Loucy (cell line): ENCODE data around the gene TAF11L10.
"Not testable (repeated sequence)": the region's sequence is repeated elsewhere in the genome, so short reads cannot be mapped to it uniquely, and the experiment has no call there.

Source experiments
- EZH2phosphoT487 ChIP-seq: fragments of 200-600 bp; IDR thresholded peaks from 2 replicates; pipeline ENCODE4 v1.6.1; 2018; ENCODE audit warnings: antibody characterized with exemption, mild to moderate bottlenecking, moderate library complexity, borderline replicate concordance
- TF ChIP-seq, protein P1 (sequence below): fragments of 200-600 bp; sonication (generic); conservative IDR thresholded peaks from 2 replicates; pipeline ENCODE4 v1.5.1; 2014; ENCODE audit warnings: mild to moderate bottlenecking, antibody characterized with exemption, low read length

- TF ChIP-seq, protein P1, sequence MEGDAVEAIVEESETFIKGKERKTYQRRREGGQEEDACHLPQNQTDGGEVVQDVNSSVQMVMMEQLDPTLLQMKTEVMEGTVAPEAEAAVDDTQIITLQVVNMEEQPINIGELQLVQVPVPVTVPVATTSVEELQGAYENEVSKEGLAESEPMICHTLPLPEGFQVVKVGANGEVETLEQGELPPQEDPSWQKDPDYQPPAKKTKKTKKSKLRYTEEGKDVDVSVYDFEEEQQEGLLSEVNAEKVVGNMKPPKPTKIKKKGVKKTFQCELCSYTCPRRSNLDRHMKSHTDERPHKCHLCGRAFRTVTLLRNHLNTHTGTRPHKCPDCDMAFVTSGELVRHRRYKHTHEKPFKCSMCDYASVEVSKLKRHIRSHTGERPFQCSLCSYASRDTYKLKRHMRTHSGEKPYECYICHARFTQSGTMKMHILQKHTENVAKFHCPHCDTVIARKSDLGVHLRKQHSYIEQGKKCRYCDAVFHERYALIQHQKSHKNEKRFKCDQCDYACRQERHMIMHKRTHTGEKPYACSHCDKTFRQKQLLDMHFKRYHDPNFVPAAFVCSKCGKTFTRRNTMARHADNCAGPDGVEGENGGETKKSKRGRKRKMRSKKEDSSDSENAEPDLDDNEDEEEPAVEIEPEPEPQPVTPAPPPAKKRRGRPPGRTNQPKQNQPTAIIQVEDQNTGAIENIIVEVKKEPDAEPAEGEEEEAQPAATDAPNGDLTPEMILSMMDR: not testable (repeated sequence)
- TF ChIP-seq EZH2phosphoT487: not testable (repeated sequence)
Measured at GRCh38 chr5:17631788-17632187, 34.2 kb upstream of the TAF11L10 start, which contains the start of gene TAF11L13.
